Right atrium auricular region (tissue), 2 donors: ENCODE data around the gene CDNF. TPM values are rescaled to one million over a fixed set of nuclear protein-coding genes. Genes with fewer than 3 reads are reported as not detected.
"Not testable (repeated sequence)": the region's sequence is repeated elsewhere in the genome, so short reads cannot be mapped to it uniquely, and the experiment has no call there.

Source experiments
- DNase-seq: peaks from one replicate; pipeline ENCODE4 v3.0.0-alpha.2; 2019; ENCODE audit warnings: low spot score
- H3K27ac ChIP-seq, 2 donors: fragments of 200-600 bp; sonication (generic); 1 replicate in 1 of 2; 2 replicates in 1 of 2; pipeline ENCODE4 v1.5.1; 2016 to 2019
- H3K27me3 ChIP-seq, 2 donors: fragments of 200-600 bp; sonication (generic); one replicate each; pipeline versions ENCODE4 v1.5.1 to v1.6.0; 2017 to 2019
- H3K36me3 ChIP-seq: fragments of 200-600 bp; sonication (generic); one replicate; pipeline ENCODE4 v1.5.1; 2016
- H3K4me1 ChIP-seq, 2 donors: fragments of 200-600 bp; sonication (generic); one replicate each; pipeline versions ENCODE4 v1.5.1 to v1.6.0; 2017 to 2019
- H3K4me3 ChIP-seq, 2 donors: fragments of 200-600 bp; sonication (generic); 1 replicate in 1 of 2; 2 replicates in 1 of 2; pipeline ENCODE4 v1.5.1; 2017 to 2019; ENCODE audit warnings: mild to moderate bottlenecking in 1 of 2, moderate library complexity in 1 of 2
- H3K9me3 ChIP-seq, 2 donors: fragments of 200-600 bp; sonication (generic); one replicate each; pipeline ENCODE4 v1.5.1; 2019
- total RNA-seq, 2 donors: library from RNA; depleted of rRNA; stranded (reverse); fragments of >200 nt; gene quantifications; one replicate each; pipeline ENCODE4 v1.1.0, GENCODE V29; 2016
- TF ChIP-seq, protein P1 (sequence below), 2 donors: fragments of 200-600 bp; sonication (generic); IDR thresholded peaks; one replicate each; pipeline ENCODE4 v1.5.1; 2019; ENCODE audit warnings: antibody characterized with exemption in 2 of 2

CDNF gene
- total RNA-seq, 2 donors from 2014 or later: 1.1 to 3.3 TPM

DNA sequence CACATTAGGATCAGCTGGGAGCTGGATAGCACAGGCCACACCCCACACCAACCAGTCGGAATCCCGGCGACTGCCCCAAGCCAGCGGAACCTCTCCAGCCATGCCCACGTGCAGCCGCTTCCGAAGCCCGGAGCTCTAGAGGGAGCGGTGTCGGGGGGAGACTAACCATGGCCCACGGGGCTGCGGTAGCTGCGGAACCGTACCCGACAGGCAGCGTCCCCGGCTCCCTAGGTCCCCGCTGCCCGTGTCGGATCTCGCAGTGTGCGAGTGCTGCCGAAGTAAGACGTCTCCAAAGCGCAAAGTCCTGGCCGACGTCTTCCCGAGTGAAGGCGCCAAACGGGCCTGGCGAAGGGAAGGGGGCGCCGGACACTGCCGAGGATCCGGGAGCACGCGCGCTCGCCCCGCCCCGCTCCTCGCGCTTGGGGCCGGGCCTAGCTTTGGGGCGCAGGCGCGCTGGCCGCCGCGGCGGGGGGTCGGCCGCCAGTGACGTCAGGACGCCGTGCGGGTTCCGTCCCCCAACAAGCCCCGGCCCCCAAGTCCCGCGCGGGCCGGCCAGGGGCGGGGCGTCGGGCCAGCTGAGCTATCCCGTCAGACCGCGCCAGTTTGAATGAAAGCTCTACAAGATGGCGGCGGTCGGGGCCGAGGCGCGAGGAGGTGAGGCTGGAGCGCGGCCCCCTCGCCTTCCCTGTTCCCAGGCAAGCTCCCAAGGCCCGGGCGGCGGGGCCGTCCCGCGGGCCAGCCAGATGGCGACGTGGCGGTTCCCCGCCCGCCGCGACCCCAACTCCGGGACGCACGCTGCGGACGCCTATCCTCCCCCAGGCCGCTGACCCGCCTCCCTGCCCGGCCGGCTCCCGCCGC lies 40.7 kb upstream of the CDNF start, which contains the start of gene SUV39H2:
Gene SUV39H2, plus strand, starts transcription at position 601 of the 858 bp plus-strand sequence. Its CDS starts 23 bp downstream, at position 624.
- peaks cover 0 to 34% of the 10 kb centered on the region in 2 donors for H3K4me1 ChIP-seq
- no peaks in the 10 kb centered on the region for H3K27me3 ChIP-seq
- TF ChIP-seq, protein P1, sequence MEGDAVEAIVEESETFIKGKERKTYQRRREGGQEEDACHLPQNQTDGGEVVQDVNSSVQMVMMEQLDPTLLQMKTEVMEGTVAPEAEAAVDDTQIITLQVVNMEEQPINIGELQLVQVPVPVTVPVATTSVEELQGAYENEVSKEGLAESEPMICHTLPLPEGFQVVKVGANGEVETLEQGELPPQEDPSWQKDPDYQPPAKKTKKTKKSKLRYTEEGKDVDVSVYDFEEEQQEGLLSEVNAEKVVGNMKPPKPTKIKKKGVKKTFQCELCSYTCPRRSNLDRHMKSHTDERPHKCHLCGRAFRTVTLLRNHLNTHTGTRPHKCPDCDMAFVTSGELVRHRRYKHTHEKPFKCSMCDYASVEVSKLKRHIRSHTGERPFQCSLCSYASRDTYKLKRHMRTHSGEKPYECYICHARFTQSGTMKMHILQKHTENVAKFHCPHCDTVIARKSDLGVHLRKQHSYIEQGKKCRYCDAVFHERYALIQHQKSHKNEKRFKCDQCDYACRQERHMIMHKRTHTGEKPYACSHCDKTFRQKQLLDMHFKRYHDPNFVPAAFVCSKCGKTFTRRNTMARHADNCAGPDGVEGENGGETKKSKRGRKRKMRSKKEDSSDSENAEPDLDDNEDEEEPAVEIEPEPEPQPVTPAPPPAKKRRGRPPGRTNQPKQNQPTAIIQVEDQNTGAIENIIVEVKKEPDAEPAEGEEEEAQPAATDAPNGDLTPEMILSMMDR (IDR thresholded peaks at IDR 0.05): peak in 1 of 2 donors; percentile 38
- H3K27ac ChIP-seq: peak within 1 kb of the TSS; percentile 96 to 99
- H3K36me3 ChIP-seq: no peaks in the 10 kb centered on the region
- no peaks in the 10 kb centered on the region for H3K9me3 ChIP-seq
- DNase-seq: peak; percentile 95
- peak within 1 kb of the TSS; percentile 93 to 99 for H3K4me3 ChIP-seq

DNA sequence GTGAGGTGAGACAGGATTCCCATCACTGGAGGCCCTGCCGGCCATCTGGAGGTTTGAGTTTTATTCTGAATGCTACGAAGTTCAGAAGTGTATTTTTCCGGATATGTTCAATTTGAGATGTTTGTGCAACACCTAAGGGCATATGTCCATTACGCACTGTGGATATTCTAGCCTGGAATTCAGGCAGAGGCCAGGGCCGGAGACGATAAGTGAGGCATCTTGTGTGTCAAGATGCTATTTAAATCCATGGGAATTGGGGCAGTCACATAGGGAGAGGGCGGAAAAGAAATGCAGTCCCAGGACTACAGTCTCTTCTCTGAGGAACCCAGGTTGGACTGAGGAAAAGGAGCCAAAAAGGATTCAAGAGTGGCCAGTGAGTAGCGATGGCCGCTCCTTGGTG lies 38.9 kb upstream of the CDNF start:
- peak overlapping the region; percentile 96 to 99 for H3K27ac ChIP-seq
- TF ChIP-seq, protein P1 (IDR thresholded peaks at IDR 0.05): no peak
- H3K9me3 ChIP-seq: no peaks in the 10 kb centered on the region
- peaks cover 0 to 34% of the 10 kb centered on the region in 2 donors for H3K4me1 ChIP-seq
- DNase-seq: no peak
- no peaks in the 10 kb centered on the region for H3K36me3 ChIP-seq
- peak overlapping the region in 1 of 2 donors; percentile 2 for H3K4me3 ChIP-seq
- no peaks in the 10 kb centered on the region for H3K27me3 ChIP-seq

GRCh38 chr10:14875941-14876340 lies 38.1 kb upstream of the CDNF start:
- no peak overlapping the region for H3K4me3 ChIP-seq
- TF ChIP-seq, protein P1 (IDR thresholded peaks at IDR 0.05): no peak

DNA sequence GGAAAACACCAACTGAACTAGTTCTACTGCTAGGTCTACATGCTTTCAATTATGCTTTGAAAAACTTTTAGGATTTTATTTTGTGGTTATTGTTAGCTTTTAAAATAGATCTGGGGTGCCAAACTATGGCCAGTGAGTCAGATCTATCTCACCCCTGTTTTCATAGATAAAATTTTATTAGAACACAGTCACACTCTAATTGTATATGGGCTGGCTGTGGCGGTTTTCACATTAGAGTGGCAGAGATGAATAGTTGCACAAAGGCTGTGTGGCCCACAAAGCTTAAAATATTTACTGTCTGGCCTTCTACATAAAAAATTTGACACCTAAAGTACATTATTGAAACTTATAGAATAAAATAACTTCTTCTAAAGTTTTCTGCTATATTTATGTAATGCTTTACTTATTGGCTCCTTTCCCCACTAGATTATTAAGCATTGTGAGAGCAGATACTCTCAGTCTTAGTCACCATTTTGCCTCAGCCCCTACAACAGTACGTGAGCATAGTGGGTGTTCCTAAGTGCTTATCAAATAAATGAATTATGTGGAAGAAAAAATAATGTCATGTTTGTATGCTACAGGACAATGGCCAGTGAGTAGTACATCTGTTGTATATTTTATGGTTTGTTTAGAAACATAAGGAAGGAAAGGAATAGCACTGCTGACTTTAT lies 35.4 kb upstream of the CDNF start:
- DNase-seq: no peak
- Histone ChIP-seq H3K9me3 (no peaks in the 10 kb centered on the region), H3K36me3 (peaks cover 6% of the 10 kb centered on the region), H3K4me3 (no peak overlapping the region), H3K27me3 (no peaks in the 10 kb centered on the region), H3K4me1 (peaks cover 0 to 19% of the 10 kb centered on the region in 2 donors), H3K27ac (no peak overlapping the region)
- TF ChIP-seq, protein P1 (IDR thresholded peaks at IDR 0.05): no peak

More at GRCh38 chr10:14875941-14876340, 38.1 kb upstream of the CDNF start:
- peaks cover 0 to 34% of the 10 kb centered on the region in 2 donors for H3K4me1 ChIP-seq
- DNase-seq: no peak
- H3K9me3 ChIP-seq: no peaks in the 10 kb centered on the region
- peak overlapping the region in 1 of 2 donors; percentile 96 for H3K27ac ChIP-seq
- H3K36me3 ChIP-seq: no peaks in the 10 kb centered on the region
- no peaks in the 10 kb centered on the region for H3K27me3 ChIP-seq

DNA sequence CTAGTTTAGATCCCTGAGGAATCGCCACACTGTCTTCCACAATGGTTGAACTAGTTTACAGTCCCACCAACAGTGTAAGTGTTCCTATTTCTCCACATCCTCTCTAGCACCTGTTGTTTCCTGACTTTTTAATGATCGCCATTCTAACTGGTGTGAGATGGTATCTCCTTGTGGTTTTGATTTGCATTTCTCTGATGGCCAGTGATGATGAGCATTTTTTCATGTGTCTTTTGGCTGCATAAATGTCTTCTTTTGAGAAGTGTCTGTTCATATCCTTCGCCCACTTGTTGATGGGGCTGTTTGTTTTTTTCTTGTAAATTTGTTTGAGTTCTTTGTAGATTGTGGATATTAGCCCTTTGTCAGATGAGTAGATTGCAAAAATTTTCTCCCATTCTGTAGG lies 27.0 kb upstream of the CDNF start:
- peaks cover 18% of the 10 kb centered on the region for H3K36me3 ChIP-seq
- not testable (repeated sequence) for H3K9me3 ChIP-seq, H3K27me3 ChIP-seq, H3K4me3 ChIP-seq, H3K27ac ChIP-seq, H3K4me1 ChIP-seq, DNase-seq

DNA sequence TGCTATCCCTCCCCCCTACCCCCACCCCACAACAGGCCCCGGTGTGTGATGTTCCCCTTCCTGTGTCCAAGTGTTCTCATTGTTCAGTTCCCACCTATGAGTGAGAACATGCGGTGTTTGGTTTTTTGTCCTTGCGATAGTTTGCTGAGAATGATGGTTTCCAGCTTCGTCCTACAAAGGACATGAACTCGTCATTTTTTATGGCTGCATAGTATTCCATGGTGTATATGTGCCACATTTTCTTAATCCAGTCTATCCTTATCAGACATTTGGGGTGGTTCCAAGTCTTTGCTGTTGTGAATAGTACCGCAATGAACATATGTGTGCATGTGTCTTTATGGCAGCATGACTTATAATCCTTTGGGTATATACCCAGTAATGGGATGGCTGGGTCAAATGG lies 26.6 kb upstream of the CDNF start:
- H3K9me3 ChIP-seq, H3K4me3 ChIP-seq, H3K27me3 ChIP-seq, DNase-seq, H3K4me1 ChIP-seq, H3K27ac ChIP-seq: not testable (repeated sequence)
- peaks cover 18% of the 10 kb centered on the region for H3K36me3 ChIP-seq
